ENCODE results near the gene REPIN1.

REPIN1 gene

DNA sequence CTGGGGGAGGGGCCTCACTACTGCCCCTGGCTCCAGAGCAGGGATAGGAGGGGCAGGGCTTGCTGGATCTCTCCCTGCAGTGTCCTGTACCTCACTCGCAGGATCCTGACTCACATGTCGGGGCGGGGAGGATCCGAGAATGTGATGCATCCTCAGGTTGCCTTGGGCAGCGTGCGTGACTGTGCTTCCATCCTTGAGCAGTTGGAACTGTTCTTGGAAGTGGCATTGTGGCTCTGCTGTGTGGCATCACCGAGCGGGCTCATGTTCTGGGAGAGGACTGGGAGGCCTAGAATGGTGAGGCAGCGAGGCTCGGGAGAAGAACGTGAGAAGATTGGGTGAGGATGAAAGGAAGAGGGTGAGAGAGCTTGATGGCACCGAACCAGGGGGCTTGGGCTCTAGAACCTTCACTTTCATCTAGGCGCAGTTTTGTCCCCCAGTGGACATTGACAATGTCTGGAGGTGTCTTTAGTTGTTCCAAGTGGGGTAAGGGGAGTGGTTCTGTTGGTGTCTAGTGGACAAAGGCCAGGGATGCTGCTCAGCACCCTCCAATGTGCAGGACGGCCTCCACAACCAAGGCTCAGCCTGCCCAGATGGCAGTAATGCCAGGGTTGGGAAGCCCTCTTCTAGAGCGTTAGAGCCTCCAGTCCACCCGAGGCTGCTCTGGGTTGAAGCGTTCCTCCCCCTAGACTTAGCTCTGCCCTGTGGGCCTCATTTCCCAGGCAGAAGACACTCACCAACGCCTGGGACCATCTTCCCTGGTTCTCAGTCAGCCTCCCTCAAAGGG lies 35.6 kb upstream of the REPIN1 start:
- CTCF ChIA-PET: no interaction called here
- POLR2A ChIA-PET: no interaction called here
- no peaks in the 10 kb centered on the region for H3K4me1 ChIP-seq (ENCODE audit: control insufficient read depth, insufficient read depth, low read length)

DNA sequence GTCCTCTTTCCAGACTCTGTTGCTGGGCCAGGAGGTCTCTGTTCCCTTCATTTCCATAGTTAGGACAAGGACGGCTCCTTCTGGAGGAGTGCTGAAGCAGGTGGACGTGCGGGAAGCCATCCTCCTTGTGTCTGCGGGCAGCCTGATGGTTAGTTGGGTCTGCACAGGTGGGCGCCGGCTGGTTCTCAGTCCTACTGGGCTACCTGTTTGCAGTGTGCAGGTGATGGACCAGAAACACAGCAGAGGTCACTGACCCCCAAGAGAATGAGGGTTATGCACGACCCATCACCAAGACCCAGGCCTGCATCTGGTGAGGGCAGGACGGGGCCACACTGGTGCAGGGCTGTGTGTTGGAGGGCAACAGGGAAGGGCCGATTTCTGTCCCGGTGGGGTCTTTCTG lies 35.0 kb upstream of the REPIN1 start:
- TF ChIP-seq ZNF140 (tag by site-specific recombination; IDR thresholded peaks at IDR 0.05) (no peak), ZNF549 (tag by site-specific recombination; IDR thresholded peaks at IDR 0.05) (no peak), ZNF558 (tag by site-specific recombination; IDR thresholded peaks at IDR 0.05) (no peak), ZNF660 (tag by site-specific recombination; IDR thresholded peaks at IDR 0.05) (no peak), ZNF354C (tag by site-specific recombination; IDR thresholded peaks at IDR 0.05; ENCODE audit: borderline replicate concordance, low read depth) (no peak), ZNF658 (tag by site-specific recombination; IDR thresholded peaks at IDR 0.05) (no peak)
- TF ChIP-seq, protein P1, sequence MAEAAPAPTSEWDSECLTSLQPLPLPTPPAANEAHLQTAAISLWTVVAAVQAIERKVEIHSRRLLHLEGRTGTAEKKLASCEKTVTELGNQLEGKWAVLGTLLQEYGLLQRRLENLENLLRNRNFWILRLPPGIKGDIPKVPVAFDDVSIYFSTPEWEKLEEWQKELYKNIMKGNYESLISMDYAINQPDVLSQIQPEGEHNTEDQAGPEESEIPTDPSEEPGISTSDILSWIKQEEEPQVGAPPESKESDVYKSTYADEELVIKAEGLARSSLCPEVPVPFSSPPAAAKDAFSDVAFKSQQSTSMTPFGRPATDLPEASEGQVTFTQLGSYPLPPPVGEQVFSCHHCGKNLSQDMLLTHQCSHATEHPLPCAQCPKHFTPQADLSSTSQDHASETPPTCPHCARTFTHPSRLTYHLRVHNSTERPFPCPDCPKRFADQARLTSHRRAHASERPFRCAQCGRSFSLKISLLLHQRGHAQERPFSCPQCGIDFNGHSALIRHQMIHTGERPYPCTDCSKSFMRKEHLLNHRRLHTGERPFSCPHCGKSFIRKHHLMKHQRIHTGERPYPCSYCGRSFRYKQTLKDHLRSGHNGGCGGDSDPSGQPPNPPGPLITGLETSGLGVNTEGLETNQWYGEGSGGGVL (tag by site-specific recombination; IDR thresholded peaks at IDR 0.05): no peak
- no peak overlapping the region for H3K27ac ChIP-seq (ENCODE audit: extremely low read depth, low read depth, low read length)
- peaks cover 0 to 84% of the 10 kb centered on the region in 2 experiments; a peak in 1 of 3 replicates for H3K36me3 ChIP-seq (ENCODE audit: control insufficient read depth in 2 of 2, insufficient read depth in 1 of 2, low read length in 2 of 2)
- POLR2A ChIA-PET: interaction anchor here (1.4 kb wide), 1 partner anchor 35 kb away, joined by 3 read pairs; the partner anchor contains the start of gene REPIN1
- H3K4me1 ChIP-seq (ENCODE audit: control insufficient read depth, insufficient read depth, low read length): no peaks in the 10 kb centered on the region
- no peaks in the 10 kb centered on the region for H3K9me3 ChIP-seq (ENCODE audit: control insufficient read depth, insufficient read depth, low read depth, low read length)
- CTCF ChIA-PET: no interaction called here
- H3K4me3 ChIP-seq (ENCODE audit: low read depth, low read length): no peak overlapping the region

More for the DNA sequence above, 35.6 kb upstream of the REPIN1 start:
- Histone ChIP-seq H3K27ac (ENCODE audit: extremely low read depth, low read depth, low read length) (no peak overlapping the region), H3K9me3 (ENCODE audit: control insufficient read depth, insufficient read depth, low read depth, low read length) (no peaks in the 10 kb centered on the region), H3K36me3 (ENCODE audit: control insufficient read depth in 2 of 2, insufficient read depth in 1 of 2, low read length in 2 of 2) (peaks cover 0 to 85% of the 10 kb centered on the region in 2 experiments; a peak in 1 of 3 replicates), H3K4me3 (ENCODE audit: low read depth, low read length) (no peak overlapping the region)
- no peak for TF ChIP-seq ZNF530 (tag by site-specific recombination; IDR thresholded peaks at IDR 0.05; ENCODE audit: low read depth)
- TF ChIP-seq ZXDB (tag by site-specific recombination; IDR thresholded peaks at IDR 0.05): no peak
- no peak for TF ChIP-seq ZNF112 (tag by site-specific recombination; IDR thresholded peaks at IDR 0.05)
- TF ChIP-seq GFI1B (tag by site-specific recombination; IDR thresholded peaks at IDR 0.05): no peak
- TF ChIP-seq, protein P2, sequence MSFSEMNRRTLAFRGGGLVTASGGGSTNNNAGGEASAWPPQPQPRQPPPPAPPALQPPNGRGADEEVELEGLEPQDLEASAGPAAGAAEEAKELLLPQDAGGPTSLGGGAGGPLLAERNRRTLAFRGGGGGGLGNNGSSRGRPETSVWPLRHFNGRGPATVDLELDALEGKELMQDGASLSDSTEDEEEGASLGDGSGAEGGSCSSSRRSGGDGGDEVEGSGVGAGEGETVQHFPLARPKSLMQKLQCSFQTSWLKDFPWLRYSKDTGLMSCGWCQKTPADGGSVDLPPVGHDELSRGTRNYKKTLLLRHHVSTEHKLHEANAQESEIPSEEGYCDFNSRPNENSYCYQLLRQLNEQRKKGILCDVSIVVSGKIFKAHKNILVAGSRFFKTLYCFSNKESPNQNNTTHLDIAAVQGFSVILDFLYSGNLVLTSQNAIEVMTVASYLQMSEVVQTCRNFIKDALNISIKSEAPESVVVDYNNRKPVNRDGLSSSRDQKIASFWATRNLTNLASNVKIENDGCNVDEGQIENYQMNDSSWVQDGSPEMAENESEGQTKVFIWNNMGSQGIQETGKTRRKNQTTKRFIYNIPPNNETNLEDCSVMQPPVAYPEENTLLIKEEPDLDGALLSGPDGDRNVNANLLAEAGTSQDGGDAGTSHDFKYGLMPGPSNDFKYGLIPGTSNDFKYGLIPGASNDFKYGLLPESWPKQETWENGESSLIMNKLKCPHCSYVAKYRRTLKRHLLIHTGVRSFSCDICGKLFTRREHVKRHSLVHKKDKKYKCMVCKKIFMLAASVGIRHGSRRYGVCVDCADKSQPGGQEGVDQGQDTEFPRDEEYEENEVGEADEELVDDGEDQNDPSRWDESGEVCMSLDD (tag by site-specific recombination; IDR thresholded peaks at IDR 0.05): no peak
- TF ChIP-seq ZNF341 (tag by site-specific recombination; IDR thresholded peaks at IDR 0.05; ENCODE audit: low read depth): no peak
- no peak for TF ChIP-seq ZNF324 (tag by site-specific recombination; IDR thresholded peaks at IDR 0.05)
- TF ChIP-seq GLI4 (tag by site-specific recombination; IDR thresholded peaks at IDR 0.05): no peak
- no peak for TF ChIP-seq KLF16 (tag by site-specific recombination; IDR thresholded peaks at IDR 0.05)
- no peak for TF ChIP-seq ZBTB17 (tag by site-specific recombination; IDR thresholded peaks at IDR 0.05)
- TF ChIP-seq ZNF174 (tag by site-specific recombination; IDR thresholded peaks at IDR 0.05): no peak
- TF ChIP-seq MZF1 (tag by site-specific recombination; IDR thresholded peaks at IDR 0.05; ENCODE audit: borderline replicate concordance): no peak
- TF ChIP-seq, protein P3, sequence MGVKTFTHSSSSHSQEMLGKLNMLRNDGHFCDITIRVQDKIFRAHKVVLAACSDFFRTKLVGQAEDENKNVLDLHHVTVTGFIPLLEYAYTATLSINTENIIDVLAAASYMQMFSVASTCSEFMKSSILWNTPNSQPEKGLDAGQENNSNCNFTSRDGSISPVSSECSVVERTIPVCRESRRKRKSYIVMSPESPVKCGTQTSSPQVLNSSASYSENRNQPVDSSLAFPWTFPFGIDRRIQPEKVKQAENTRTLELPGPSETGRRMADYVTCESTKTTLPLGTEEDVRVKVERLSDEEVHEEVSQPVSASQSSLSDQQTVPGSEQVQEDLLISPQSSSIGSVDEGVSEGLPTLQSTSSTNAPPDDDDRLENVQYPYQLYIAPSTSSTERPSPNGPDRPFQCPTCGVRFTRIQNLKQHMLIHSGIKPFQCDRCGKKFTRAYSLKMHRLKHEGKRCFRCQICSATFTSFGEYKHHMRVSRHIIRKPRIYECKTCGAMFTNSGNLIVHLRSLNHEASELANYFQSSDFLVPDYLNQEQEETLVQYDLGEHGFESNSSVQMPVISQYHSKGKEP (tag by site-specific recombination; IDR thresholded peaks at IDR 0.05): no peak
- no peak for TF ChIP-seq ZNF133 (tag by site-specific recombination; IDR thresholded peaks at IDR 0.05)
- TF ChIP-seq, protein P4, sequence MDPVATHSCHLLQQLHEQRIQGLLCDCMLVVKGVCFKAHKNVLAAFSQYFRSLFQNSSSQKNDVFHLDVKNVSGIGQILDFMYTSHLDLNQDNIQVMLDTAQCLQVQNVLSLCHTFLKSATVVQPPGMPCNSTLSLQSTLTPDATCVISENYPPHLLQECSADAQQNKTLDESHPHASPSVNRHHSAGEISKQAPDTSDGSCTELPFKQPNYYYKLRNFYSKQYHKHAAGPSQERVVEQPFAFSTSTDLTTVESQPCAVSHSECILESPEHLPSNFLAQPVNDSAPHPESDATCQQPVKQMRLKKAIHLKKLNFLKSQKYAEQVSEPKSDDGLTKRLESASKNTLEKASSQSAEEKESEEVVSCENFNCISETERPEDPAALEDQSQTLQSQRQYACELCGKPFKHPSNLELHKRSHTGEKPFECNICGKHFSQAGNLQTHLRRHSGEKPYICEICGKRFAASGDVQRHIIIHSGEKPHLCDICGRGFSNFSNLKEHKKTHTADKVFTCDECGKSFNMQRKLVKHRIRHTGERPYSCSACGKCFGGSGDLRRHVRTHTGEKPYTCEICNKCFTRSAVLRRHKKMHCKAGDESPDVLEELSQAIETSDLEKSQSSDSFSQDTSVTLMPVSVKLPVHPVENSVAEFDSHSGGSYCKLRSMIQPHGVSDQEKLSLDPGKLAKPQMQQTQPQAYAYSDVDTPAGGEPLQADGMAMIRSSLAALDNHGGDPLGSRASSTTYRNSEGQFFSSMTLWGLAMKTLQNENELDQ (tag by site-specific recombination; IDR thresholded peaks at IDR 0.05; ENCODE audit: low read depth): no peak
- no peak for TF ChIP-seq ZNF114 (tag by site-specific recombination; IDR thresholded peaks at IDR 0.05)
- TF ChIP-seq OSR2 (tag by site-specific recombination; IDR thresholded peaks at IDR 0.05): no peak
